Neural progenitor cell (in vitro differentiated cells): ENCODE measurements around the gene PARN. TPM values are rescaled to one million over a fixed set of nuclear protein-coding genes. Genes with fewer than 3 reads are reported as not detected.

Source experiments
- DNase-seq: peaks from one replicate; pipeline ENCODE4 v3.0.0-alpha.2; 2016; ENCODE audit warnings: low spot score
- H2AFZ ChIP-seq: fragments of 200-600 bp; sonication (generic); replicated peaks from 2 replicates; pipeline ENCODE4 v1.6.1; 2016; ENCODE audit warnings: antibody characterized with exemption
- H3F3A ChIP-seq: fragments of 200-600 bp; sonication (generic); 2 replicates; pipeline ENCODE4 v1.6.1; 2016; ENCODE audit warnings: antibody characterized with exemption, low read depth
- H3K27ac ChIP-seq: fragments of 200-600 bp; sonication (generic); 2 replicates; pipeline ENCODE4 v1.5.1; 2016; ENCODE audit warnings: mild to moderate bottlenecking
- H3K27me3 ChIP-seq: fragments of 200-600 bp; sonication (generic); 2 replicates; pipeline ENCODE4 v1.6.1; 2016; ENCODE audit warnings: mild to moderate bottlenecking, moderate library complexity
- H3K36me3 ChIP-seq: fragments of 200-600 bp; sonication (generic); 2 replicates; pipeline ENCODE4 v1.5.1; 2016
- H3K4me1 ChIP-seq: fragments of 200-600 bp; sonication (generic); 2 replicates; pipeline ENCODE4 v1.6.1; 2016; ENCODE audit warnings: mixed run types
- H3K4me2 ChIP-seq: fragments of 200-600 bp; sonication (generic); 2 replicates; pipeline ENCODE4 v1.6.1; 2016
- H3K4me3 ChIP-seq: fragments of 200-600 bp; sonication (generic); 2 replicates; pipeline ENCODE4 v1.5.1; 2016
- H3K79me2 ChIP-seq: fragments of 200-600 bp; sonication (generic); 2 replicates; pipeline ENCODE4 v1.6.1; 2016; ENCODE audit warnings: low read depth
- H3K9ac ChIP-seq: fragments of 200-600 bp; sonication (generic); 2 replicates; pipeline ENCODE4 v1.6.1; 2016
- H3K9me3 ChIP-seq: fragments of 200-600 bp; sonication (generic); 2 replicates; pipeline ENCODE4 v1.5.1; 2016; ENCODE audit warnings: low read depth
- H4K20me1 ChIP-seq: fragments of 200-600 bp; sonication (generic); 2 replicates; pipeline ENCODE4 v1.6.1; 2016; ENCODE audit warnings: low read depth
- H3K27ac Mint-ChIP-seq: 3 replicates; pipeline ENCODE4 v1.8.0; 2021; ENCODE audit warnings: mixed read lengths
- H3K27me3 Mint-ChIP-seq: 2 replicates; pipeline ENCODE4 v1.8.0; 2022; ENCODE audit warnings: low read depth, mild to moderate bottlenecking, inconsistent platforms, moderate library complexity, mixed read lengths; ENCODE audit not compliant: insufficient read depth
- H3K36me3 Mint-ChIP-seq: 3 replicates; pipeline ENCODE4 v1.8.0; 2021; ENCODE audit warnings: mixed read lengths
- H3K4me1 Mint-ChIP-seq: 3 replicates; pipeline ENCODE4 v1.8.0; 2021; ENCODE audit warnings: mixed read lengths
- H3K4me3 Mint-ChIP-seq: 3 replicates; pipeline ENCODE4 v1.8.0; 2021; ENCODE audit warnings: mild to moderate bottlenecking, moderate library complexity, mixed read lengths
- H3K9me3 Mint-ChIP-seq: 3 replicates; pipeline ENCODE4 v1.8.0; 2020; ENCODE audit warnings: mixed read lengths
- EZH2 ChIP-seq: fragments of 200-600 bp; sonication (generic); IDR thresholded peaks from 2 replicates; pipeline ENCODE4 v1.6.1; 2017; ENCODE audit warnings: antibody characterized with exemption, mild to moderate bottlenecking, moderate library complexity
- EZH2phosphoT487 ChIP-seq: fragments of 200-600 bp; sonication (generic); IDR thresholded peaks from 2 replicates; pipeline ENCODE4 v1.6.1; 2017; ENCODE audit warnings: antibody characterized with exemption
- total RNA-seq: library from RNA; depleted of rRNA; stranded (reverse); fragments of >200 nt; gene quantifications from 2 replicates; pipeline ENCODE4 v1.2.3, GENCODE V29; 2015; ENCODE audit warnings: low replicate concordance
- TF ChIP-seq, protein P1 (sequence below): fragments of 200-600 bp; sonication (generic); IDR thresholded peaks from 2 replicates; pipeline ENCODE4 v1.5.1; 2017; ENCODE audit warnings: antibody characterized with exemption, mild to moderate bottlenecking

The PARN gene
- total RNA-seq, 1 donor from 2014 or later = 53.5 TPM

DNA sequence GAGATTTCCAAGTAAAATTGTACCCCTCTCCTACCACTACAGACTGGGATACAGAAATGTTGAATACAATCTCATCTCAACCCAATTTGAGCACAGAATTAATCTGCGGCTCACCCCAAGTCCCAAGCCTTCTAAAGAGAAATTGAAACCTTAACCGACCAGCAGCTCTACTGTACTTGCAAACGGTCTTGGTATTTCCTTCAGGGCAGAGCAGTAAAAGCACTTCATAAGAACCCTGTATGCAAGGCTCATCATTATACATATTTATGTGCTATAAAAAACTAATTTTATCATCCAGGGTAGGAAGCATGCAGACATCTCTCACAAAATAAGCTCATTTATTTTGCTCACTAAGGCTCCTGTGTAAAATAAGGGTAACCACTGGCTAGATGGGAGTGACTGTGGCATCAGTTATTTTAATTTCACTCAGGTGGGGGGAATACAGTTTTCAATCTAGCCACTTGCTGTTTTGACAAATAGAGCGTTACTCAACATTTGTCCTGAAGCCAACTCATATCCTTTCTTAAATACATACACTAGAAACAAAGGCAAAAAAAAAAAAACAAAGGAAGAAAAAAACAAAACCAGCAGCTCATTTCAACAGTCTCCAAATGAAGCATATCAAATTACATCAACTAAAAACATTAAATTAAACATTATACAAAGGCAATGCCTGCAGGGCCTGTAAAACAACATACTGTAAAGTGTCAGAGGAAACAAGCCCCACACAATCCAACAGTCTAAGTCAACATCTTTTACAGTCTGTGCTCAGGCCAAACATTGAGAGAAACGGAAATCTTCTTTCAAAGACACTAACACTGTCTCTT is 65.0 kb downstream of the PARN start:
- peaks cover 5% of the 10 kb centered on the region for H3F3A ChIP-seq
- H3K36me3 ChIP-seq = no peaks in the 10 kb centered on the region
- no peak overlapping the region for H3K9ac ChIP-seq
- H3K4me1 ChIP-seq = peaks cover 16% of the 10 kb centered on the region
- Mint-ChIP-seq H3K27ac (no peak overlapping the region), H3K36me3 (no peaks in the 10 kb centered on the region), H3K9me3 (no peaks in the 10 kb centered on the region), H3K4me3 (no peak overlapping the region), H3K4me1 (peaks cover 9% of the 10 kb centered on the region), H3K27me3 (peaks cover 2% of the 10 kb centered on the region)
- H3K9me3 ChIP-seq = no peaks in the 10 kb centered on the region
- DNase-seq = no peak
- H3K27me3 ChIP-seq = no peaks in the 10 kb centered on the region
- TF ChIP-seq EZH2phosphoT487 = no peak
- TF ChIP-seq, protein P1, sequence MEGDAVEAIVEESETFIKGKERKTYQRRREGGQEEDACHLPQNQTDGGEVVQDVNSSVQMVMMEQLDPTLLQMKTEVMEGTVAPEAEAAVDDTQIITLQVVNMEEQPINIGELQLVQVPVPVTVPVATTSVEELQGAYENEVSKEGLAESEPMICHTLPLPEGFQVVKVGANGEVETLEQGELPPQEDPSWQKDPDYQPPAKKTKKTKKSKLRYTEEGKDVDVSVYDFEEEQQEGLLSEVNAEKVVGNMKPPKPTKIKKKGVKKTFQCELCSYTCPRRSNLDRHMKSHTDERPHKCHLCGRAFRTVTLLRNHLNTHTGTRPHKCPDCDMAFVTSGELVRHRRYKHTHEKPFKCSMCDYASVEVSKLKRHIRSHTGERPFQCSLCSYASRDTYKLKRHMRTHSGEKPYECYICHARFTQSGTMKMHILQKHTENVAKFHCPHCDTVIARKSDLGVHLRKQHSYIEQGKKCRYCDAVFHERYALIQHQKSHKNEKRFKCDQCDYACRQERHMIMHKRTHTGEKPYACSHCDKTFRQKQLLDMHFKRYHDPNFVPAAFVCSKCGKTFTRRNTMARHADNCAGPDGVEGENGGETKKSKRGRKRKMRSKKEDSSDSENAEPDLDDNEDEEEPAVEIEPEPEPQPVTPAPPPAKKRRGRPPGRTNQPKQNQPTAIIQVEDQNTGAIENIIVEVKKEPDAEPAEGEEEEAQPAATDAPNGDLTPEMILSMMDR = no peak
- TF ChIP-seq EZH2 = no peak
- H3K4me3 ChIP-seq = no peak overlapping the region
- no peaks in the 10 kb centered on the region for H4K20me1 ChIP-seq
- no peak overlapping the region for H3K4me2 ChIP-seq
- no peak overlapping the region for H2AFZ ChIP-seq
- no peak overlapping the region for H3K27ac ChIP-seq
- H3K79me2 ChIP-seq = no peaks in the 10 kb centered on the region

DNA sequence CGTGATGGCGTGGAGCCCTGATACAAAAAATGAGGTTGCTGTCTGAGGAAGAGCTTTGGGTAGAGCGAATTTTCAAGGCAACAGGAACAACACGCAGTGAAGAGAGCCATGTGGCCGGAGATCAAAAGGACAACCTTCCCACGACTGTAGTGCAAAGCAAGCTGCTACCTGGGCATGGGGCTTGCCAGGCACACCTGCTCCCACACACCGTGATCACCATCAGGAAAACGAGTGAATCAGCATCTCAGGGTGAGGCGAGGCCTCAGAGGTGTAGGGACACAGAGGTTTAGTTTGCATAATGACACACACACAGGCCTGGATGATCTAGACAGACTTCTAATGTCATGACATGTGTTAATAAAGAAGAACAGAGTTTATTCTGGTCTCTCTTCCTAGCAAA is 65.7 kb downstream of the PARN start:
- peaks cover 16% of the 10 kb centered on the region for H3K4me1 ChIP-seq
- H3K27ac Mint-ChIP-seq = no peak overlapping the region
- H3K4me3 Mint-ChIP-seq = no peak overlapping the region
- no peaks in the 10 kb centered on the region for H3K36me3 ChIP-seq
- peaks cover 2% of the 10 kb centered on the region for H3K27me3 Mint-ChIP-seq
- no peaks in the 10 kb centered on the region for H3K9me3 ChIP-seq
- H4K20me1 ChIP-seq = no peaks in the 10 kb centered on the region
- TF ChIP-seq, protein P1 = no peak
- TF ChIP-seq EZH2phosphoT487 (no peak), EZH2 (no peak)
- H3K79me2 ChIP-seq = no peaks in the 10 kb centered on the region
- H3K27me3 ChIP-seq = no peaks in the 10 kb centered on the region
- DNase-seq = no peak
- H3K27ac ChIP-seq = peak overlapping the region; percentile 49
- H3K4me2 ChIP-seq = no peak overlapping the region
- H3F3A ChIP-seq = peaks cover 5% of the 10 kb centered on the region
- no peak overlapping the region for H3K4me3 ChIP-seq
- no peak overlapping the region for H2AFZ ChIP-seq
- peaks cover 9% of the 10 kb centered on the region for H3K4me1 Mint-ChIP-seq
- no peaks in the 10 kb centered on the region for H3K36me3 Mint-ChIP-seq
- no peaks in the 10 kb centered on the region for H3K9me3 Mint-ChIP-seq
- H3K9ac ChIP-seq = no peak overlapping the region

DNA sequence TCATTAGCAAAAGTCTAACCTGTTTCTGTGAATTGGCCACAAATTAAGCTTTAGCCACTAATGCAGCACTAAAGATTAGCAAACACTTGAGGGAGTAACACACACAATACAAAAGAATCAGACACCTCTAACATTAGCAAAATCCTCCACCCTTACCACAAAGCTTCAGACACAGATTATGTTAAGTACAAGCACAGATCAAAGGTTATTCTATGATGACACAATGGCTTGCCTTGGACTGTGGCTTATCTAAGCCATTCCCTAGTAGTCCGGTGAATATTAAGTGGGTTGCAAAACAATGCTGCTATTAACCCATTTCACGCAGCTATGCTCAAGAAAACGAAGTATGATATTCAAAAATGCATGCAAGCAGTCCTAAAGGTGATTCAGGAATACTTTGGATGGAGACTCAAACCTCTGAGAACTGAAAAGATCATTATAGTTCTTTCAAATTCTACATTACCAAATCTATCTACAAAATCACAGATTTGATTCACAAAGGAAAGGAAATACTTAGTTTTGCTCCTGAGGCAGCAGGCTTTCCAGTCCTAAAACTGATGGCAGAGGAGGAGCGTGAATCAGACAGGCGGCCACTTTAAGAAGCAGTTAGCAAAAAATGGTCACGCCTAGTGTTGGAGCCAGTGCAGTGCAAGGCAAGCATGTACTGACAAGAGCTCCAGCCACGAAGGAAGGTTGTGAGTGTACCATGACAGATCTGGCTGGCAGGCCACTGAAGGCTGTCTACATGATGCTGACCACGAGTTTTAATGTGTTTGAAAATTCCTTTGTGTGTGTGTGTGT is 67.2 kb downstream of the PARN start:
- H3K27me3 Mint-ChIP-seq = peaks cover 2% of the 10 kb centered on the region
- H2AFZ ChIP-seq = no peak overlapping the region
- H3K9me3 Mint-ChIP-seq = no peaks in the 10 kb centered on the region
- no peaks in the 10 kb centered on the region for H4K20me1 ChIP-seq
- peak; percentile 55 for DNase-seq
- H3K4me3 Mint-ChIP-seq = no peak overlapping the region
- H3K4me1 ChIP-seq = peaks cover 16% of the 10 kb centered on the region
- no peaks in the 10 kb centered on the region for H3K79me2 ChIP-seq
- no peaks in the 10 kb centered on the region for H3K36me3 Mint-ChIP-seq
- TF ChIP-seq, protein P1 = no peak
- TF ChIP-seq EZH2 = no peak
- no peak for TF ChIP-seq EZH2phosphoT487
- H3K4me2 ChIP-seq = peak overlapping the region; percentile 2
- no peaks in the 10 kb centered on the region for H3K36me3 ChIP-seq
- H3K27me3 ChIP-seq = no peaks in the 10 kb centered on the region
- peak overlapping the region; percentile 59 for H3K27ac ChIP-seq
- H3K9ac ChIP-seq = no peak overlapping the region
- H3K4me3 ChIP-seq = no peak overlapping the region
- no peak overlapping the region for H3K27ac Mint-ChIP-seq
- peaks cover 5% of the 10 kb centered on the region for H3F3A ChIP-seq
- peaks cover 9% of the 10 kb centered on the region for H3K4me1 Mint-ChIP-seq
- no peaks in the 10 kb centered on the region for H3K9me3 ChIP-seq
